ENCODE results near the gene HGS. TPM values are rescaled to one million over a fixed set of nuclear protein-coding genes. Genes with fewer than 3 reads are reported as not detected.

HGS gene
- total and polyA plus RNA-seq, 2 of the 13 experiments (the other 11 are each of a cell fraction or from before 2014, with no cell fraction given), result 73.3 to 78.1 TPM

- TF ChIP-seq ATF5 (CRISPR knock-in tag; IDR thresholded peaks at IDR 0.05; ENCODE audit: low read depth) (0 out of 2 replicates have a peak, but pooled peaks have one; percentile 34), NCOA1 (CRISPR knock-in tag; IDR thresholded peaks at IDR 0.05) (no peak), ZNF816 (CRISPR knock-in tag; IDR thresholded peaks at IDR 0.05; ENCODE audit: borderline replicate concordance) (no peak), SALL2 (CRISPR knock-in tag; IDR thresholded peaks at IDR 0.05) (0 out of 2 replicates have a peak, but pooled peaks have one; percentile 37), ZNF484 (CRISPR knock-in tag; IDR thresholded peaks at IDR 0.05; ENCODE audit: borderline replicate concordance, low read depth) (no peak), TARDBP (CRISPR knock-in tag; IDR thresholded peaks at IDR 0.05) (no peak), ZFP37 (CRISPR knock-in tag; IDR thresholded peaks at IDR 0.05; ENCODE audit: borderline replicate concordance) (no peak), ZMYM4 (CRISPR knock-in tag; IDR thresholded peaks at IDR 0.05) (no peak), MAZ (IDR thresholded peaks at IDR 0.05; ENCODE audit: borderline replicate concordance, low read depth, low read length) (no peak), MAZ (CRISPR knock-in tag; IDR thresholded peaks at IDR 0.05; ENCODE audit: low read depth) (no peak), ZBTB46 (CRISPR knock-in tag; IDR thresholded peaks at IDR 0.05; ENCODE audit: borderline replicate concordance) (no peak), SIN3B (IDR thresholded peaks at IDR 0.05; ENCODE audit: low read length) (no peak), PCBP2 (optimal IDR thresholded peaks at IDR 0.05; ENCODE audit: low read depth, low read length, poor library complexity, severe bottlenecking) (no peak), RFX1 (IDR thresholded peaks at IDR 0.05) (no peak), ZFP41 (CRISPR knock-in tag; IDR thresholded peaks at IDR 0.05; ENCODE audit: borderline replicate concordance) (no peak), CREB3 (CRISPR knock-in tag; IDR thresholded peaks at IDR 0.05) (no peak; the same call in 1 of the 2 replicates)
- TF ChIP-seq, protein P1, sequence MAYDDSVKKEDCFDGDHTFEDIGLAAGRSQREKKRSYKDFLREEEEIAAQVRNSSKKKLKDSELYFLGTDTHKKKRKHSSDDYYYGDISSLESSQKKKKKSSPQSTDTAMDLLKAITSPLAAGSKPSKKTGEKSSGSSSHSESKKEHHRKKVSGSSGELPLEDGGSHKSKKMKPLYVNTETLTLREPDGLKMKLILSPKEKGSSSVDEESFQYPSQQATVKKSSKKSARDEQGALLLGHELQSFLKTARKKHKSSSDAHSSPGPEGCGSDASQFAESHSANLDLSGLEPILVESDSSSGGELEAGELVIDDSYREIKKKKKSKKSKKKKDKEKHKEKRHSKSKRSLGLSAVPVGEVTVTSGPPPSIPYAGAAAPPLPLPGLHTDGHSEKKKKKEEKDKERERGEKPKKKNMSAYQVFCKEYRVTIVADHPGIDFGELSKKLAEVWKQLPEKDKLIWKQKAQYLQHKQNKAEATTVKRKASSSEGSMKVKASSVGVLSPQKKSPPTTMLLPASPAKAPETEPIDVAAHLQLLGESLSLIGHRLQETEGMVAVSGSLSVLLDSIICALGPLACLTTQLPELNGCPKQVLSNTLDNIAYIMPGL (CRISPR knock-in tag; IDR thresholded peaks at IDR 0.05; ENCODE audit: borderline replicate concordance in 1 of 2, low read depth in 1 of 2), result no peak; a peak in 1 of 4 replicates
- TF ChIP-seq, protein P2, sequence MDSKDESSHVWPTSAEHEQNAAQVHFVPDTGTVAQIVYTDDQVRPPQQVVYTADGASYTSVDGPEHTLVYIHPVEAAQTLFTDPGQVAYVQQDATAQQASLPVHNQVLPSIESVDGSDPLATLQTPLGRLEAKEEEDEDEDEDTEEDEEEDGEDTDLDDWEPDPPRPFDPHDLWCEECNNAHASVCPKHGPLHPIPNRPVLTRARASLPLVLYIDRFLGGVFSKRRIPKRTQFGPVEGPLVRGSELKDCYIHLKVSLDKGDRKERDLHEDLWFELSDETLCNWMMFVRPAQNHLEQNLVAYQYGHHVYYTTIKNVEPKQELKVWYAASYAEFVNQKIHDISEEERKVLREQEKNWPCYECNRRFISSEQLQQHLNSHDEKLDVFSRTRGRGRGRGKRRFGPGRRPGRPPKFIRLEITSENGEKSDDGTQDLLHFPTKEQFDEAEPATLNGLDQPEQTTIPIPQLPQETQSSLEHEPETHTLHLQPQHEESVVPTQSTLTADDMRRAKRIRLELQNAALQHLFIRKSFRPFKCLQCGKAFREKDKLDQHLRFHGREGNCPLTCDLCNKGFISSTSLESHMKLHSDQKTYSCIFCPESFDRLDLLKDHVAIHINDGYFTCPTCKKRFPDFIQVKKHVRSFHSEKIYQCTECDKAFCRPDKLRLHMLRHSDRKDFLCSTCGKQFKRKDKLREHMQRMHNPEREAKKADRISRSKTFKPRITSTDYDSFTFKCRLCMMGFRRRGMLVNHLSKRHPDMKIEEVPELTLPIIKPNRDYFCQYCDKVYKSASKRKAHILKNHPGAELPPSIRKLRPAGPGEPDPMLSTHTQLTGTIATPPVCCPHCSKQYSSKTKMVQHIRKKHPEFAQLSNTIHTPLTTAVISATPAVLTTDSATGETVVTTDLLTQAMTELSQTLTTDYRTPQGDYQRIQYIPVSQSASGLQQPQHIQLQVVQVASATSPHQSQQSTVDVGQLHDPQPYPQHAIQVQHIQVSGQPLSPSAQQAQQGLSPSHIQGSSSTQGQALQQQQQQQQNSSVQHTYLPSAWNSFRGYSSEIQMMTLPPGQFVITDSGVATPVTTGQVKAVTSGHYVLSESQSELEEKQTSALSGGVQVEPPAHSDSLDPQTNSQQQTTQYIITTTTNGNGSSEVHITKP (CRISPR knock-in tag; IDR thresholded peaks at IDR 0.05; ENCODE audit: low read depth), result no peak
- TF ChIP-seq, protein P3, sequence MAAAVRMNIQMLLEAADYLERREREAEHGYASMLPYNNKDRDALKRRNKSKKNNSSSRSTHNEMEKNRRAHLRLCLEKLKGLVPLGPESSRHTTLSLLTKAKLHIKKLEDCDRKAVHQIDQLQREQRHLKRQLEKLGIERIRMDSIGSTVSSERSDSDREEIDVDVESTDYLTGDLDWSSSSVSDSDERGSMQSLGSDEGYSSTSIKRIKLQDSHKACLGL (CRISPR knock-in tag; IDR thresholded peaks at IDR 0.05), result no peak
These were observed 47.8 kb upstream of the HGS start (continued) for GRCh38 chr17:81635973-81636504.
